ENCODE measurements around the gene GSTP1.
A peak's percentile ranks its signal among the peaks of the same experiment; 100 is the strongest.
"Not testable (repeated sequence)": the region's sequence is repeated elsewhere in the genome, so short reads cannot be mapped to it uniquely, and the experiment has no call there.

The GSTP1 gene

DNA sequence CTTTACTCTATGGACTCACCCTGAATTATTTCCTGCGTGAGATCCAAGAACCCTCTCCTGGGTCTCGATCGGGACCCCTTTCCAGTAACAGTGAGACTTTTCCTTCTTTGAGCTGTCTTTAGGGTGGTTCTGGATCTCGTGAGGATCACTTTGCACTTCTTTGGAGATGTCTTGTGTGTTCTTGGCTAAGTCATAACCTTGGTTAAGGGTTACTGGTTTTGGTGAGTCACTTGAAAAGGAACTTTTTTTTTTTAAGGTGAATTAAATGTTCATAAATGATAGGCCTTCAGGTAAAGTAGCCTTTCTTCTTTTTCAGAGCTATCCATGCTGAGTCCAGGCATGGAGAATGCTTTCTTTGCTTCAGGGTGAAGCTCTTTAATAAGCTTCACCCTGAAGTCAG, 19.4 kb upstream of the GSTP1 start:
- no peak for DNase-seq

GRCh38 chr11:67571443-67571842, 12.2 kb upstream of the GSTP1 start:
- no peak for DNase-seq

DNA sequence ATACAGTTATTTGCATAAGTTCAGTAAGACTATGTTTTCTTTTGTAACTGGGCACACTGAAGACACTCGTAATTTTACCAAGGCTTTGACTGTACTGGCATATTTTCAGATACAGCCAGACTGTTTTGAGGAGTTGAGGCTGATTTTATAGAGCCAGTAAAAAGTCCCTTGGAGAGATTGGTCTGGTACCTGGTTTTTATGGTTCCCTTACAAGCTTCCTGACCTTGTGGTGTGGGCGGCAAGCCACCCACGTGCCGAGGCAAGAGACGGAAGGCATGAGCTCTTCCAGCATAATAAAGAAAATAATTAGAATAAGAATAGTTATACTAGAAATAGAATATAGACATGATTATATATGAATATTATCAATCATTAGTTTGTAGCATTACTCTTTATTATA, 11.3 kb upstream of the GSTP1 start:
- DNase-seq: no peak

DNA sequence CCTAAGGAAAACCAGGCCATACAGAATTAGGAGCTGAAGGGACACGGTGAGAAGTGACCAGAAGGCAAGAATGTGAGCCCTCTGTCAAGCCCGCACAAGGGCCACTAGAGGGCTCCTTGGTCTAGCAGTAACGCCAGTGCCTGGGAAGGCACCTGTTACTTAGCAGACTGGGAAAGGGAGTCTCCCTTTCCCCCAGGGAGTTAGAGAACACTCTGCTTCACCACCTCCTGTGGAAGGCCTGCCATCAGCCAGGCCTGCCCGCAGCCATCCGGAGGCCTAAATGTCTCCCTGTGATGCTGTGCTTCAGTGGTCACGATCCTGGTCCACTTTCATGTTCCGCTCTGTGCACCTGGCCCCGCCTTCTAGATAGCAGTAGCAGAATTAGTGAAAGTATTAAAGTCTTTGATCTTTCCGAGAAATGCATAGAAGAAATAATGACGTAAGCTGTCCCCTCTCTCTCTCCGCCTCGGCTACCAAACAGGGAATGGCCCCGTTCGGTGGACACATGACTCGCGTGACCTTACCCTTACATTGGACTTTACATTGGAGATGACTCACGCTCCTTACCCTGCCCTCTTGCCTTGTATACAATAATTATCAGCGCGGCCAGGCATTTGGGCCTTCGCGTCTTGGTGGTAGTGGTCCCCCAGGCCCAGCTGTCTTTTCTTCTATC, 10.7 kb upstream of the GSTP1 start:
- DNase-seq: peak in 1 of 2 experiments; percentile 13

- no peak for DNase-seq
These were observed 8.7 kb upstream of the GSTP1 start for GRCh38 chr11:67574938-67575337.

DNA sequence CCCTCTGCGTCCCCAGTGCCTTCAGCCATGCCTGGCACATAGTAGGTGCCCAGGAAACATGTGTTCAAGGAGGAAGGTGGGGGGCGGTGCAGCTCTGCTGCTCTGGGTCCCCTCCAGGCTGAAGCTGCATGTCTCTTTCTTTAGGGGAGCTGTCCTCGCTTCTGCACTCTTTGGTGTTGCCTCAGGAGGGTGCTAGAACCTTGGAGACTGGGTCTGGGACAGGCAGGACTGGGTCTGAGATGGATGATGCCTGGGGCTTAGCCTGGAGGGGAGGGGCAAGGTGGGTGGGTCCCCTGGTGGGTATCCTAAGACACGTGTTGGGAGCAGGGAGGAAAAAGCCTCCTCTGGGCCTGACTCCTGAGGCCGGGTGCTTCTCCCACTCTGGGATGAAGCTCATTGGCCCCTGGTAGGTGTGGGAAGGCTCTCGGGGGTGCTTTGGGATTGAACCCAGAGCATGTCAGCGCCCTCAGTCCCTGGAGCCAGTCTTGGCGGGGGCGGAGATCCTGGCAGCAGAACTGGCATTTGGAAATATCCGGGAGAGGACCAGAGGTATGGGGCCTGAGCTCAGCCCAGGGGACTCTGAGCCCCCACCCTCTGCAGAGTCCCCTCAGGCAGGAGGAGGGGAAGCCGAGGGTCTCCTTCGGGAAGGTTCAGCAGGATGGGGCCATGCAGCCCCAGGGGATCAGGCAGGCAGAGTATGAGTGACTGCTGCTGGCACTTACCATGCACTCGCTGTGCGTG, 6.7 kb upstream of the GSTP1 start:
- no peak for DNase-seq

- no peak for DNase-seq
These were observed 5.7 kb upstream of the GSTP1 start for GRCh38 chr11:67577951-67578350.

DNA sequence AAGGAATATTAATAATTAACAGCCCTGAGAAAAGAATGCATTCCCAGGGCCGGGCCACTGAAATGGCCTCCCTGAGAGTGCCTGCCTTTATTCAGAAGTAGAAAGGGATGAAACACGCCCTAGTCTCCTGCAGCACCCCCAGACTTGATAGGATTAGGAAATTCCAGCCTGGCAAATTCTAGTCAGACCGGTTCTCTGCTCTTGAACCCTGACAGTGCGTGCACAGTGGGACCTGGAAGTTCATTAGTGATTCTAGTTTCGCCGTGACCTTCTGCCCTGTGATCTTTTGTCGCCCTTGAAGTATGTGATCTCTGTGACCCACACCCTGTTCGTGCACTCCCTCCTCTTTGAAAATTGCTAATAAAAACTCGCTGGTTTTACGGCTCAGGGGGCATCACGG, 2.1 kb upstream of the GSTP1 start:
- DNase-seq: no peak

- no peak for DNase-seq
These were observed 1.6 kb upstream of the GSTP1 start for GRCh38 chr11:67582011-67582410.

GRCh38 chr11:67584205-67584880, 731 bp downstream of the GSTP1 start:
- no peak for DNase-seq

DNA sequence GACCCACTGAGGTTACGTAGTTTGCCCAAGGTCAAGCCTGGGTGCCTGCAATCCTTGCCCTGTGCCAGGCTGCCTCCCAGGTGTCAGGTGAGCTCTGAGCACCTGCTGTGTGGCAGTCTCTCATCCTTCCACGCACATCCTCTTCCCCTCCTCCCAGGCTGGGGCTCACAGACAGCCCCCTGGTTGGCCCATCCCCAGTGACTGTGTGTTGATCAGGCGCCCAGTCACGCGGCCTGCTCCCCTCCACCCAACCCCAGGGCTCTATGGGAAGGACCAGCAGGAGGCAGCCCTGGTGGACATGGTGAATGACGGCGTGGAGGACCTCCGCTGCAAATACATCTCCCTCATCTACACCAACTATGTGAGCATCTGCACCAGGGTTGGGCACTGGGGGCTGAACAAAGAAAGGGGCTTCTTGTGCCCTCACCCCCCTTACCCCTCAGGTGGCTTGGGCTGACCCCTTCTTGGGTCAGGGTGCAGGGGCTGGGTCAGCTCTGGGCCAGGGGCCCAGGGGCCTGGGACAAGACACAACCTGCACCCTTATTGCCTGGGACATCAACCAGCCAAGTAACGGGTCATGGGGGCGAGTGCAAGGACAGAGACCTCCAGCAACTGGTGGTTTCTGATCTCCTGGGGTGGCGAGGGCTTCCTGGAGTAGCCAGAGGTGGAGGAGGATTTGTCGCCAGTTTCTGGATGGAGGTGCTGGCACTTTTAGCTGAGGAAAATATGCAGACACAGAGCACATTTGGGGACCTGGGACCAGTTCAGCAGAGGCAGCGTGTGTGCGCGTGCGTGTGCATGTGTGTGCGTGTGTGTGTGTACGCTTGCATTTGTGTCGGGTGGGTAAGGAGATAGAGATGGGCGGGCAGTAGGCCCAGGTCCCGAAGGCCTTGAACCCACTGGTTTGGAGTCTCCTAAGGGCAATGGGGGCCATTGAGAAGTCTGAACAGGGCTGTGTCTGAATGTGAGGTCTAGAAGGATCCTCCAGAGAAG, 1.6 kb downstream of the GSTP1 start:
- DNase-seq: no peak

- DNase-seq: no peak
These were observed 2.3 kb downstream of the GSTP1 start for GRCh38 chr11:67585911-67586310.

DNA sequence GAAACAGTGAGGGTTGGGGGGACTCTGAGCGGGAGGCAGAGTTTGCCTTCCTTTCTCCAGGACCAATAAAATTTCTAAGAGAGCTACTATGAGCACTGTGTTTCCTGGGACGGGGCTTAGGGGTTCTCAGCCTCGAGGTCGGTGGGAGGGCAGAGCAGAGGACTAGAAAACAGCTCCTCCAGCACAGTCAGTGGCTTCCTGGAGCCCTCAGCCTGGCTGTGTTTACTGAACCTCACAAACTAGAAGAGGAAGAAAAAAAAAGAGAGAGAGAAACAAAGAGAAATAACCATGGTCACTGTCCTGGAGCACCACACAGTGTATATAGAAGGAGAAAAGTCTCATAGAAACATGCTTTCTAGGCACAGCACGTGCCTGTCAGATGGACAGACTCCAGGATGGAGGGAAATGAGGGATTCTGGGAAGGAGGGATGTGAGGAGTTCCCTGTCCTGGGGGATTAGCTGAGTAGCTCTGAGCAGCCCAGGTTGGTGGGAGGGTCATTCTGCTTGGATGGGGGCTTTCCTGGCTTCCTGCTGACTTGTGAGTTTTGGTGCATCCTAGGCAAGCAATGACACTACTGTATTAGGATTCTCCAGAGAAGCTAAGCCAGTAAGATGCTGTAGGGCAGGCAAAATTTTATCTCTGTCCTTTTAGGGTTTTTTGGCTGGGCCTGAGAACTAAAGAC, 3.1 kb downstream of the GSTP1 start:
- DNase-seq: no peak

DNA sequence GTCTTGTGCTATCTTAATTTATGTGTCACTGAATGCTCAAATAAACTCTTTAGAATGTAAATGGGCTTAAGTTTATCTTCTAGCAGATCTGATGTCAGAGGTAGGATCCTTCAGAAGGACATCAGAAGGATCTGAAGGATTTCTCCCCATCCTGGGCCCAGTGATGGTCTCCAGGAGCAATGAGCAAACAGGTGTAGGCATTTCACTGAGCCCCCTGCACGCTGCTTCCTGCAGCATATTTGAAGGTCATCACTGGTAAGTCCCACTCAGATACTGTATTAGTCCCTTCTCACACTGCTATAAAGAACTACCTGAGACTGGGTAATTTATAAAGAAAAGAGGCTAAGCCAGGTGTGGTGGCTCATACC, 4.5 kb downstream of the GSTP1 start:
- no peak for DNase-seq

DNA sequence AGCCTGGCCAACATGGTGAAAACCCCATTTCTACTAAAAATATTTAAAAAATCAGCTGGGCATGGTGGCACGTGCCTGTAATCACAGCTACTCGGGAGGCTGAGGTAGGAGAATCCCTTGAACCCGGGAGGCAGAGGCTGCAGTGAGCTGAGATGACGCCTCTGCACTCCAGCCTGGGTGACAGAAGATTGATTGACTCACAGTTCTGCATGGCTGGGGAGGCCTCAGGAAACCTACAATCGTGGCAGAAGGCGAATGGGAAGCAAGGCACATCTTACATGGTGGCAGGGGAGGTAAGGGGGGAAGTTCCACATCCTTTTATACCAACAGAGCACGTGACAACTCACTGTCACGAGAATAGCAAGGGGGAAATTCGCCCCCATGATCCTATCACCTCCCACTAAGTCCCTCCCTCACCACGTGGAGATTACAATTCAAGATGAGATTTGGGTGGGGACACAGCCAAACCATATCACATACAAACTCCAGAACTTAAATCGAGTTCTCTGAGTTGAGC, 5.3 kb downstream of the GSTP1 start:
- DNase-seq: not testable (repeated sequence)

- DNase-seq: no peak
These were observed 9.4 kb downstream of the GSTP1 start for GRCh38 chr11:67592880-67593564.

GRCh38 chr11:67593565-67593905, 9.9 kb downstream of the GSTP1 start:
- no peak for DNase-seq

DNA sequence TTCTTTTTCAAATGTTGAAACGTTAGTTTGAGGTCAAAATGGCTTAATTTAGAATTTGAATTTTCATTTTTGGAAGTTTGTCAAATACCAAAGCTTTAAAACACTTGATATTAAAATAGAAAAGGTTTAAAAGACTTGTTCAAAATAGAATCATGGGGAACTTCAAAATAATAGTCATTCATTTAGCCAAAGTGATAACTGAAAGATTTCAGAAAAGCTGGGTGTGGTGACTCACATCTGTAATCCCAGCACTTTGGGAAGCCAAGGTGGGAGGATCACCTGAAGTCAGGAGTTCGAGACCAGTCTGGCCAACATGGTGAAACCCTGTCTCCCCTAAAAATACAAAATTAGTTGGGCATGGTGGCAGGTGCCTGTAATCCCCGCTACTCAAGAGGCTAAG, 10.9 kb downstream of the GSTP1 start:
- DNase-seq: no peak

- DNase-seq: no peak
These were observed 13.2 kb downstream of the GSTP1 start for GRCh38 chr11:67596753-67597300.

DNA sequence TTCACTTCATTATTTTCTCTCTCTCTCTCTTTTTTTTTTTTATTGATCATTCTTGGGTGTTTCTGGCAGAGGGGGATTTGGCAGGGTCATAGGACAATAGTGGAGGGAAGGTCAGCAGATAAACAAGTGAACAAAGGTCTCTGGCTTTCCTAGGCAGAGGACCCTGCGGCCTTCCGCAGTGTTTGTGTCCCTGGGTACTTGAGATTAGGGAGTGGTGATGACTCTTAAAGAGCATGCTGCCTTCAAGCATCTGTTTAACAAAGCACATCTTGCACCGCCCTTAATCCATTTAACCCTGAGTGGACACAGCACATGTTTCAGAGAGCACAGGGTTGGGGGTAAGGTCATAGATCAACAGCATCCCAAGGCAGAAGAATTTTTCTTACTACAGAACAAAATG, 13.8 kb downstream of the GSTP1 start:
- not testable (repeated sequence) for DNase-seq

GRCh38 chr11:67597963-67598362, 14.4 kb downstream of the GSTP1 start:
- not testable (repeated sequence) for DNase-seq

Data from NCI-H446 (cell line).